SK-N-MC (cell line): ENCODE measurements around the gene ACOX3.

Experiments
- EZH2 ChIP-seq: fragments of 200-600 bp; sonication (generic); IDR thresholded peaks from one replicate; pipeline ENCODE4 v1.6.1; 2017; ENCODE audit warnings: antibody characterized with exemption
- POLR2AphosphoS5 ChIP-seq: IDR thresholded peaks from 2 replicates; pipeline ENCODE4 v1.6.1; 2012; ENCODE audit warnings: mild to moderate bottlenecking, low read depth, low read length, borderline replicate concordance

- TF ChIP-seq EZH2 (no peak), POLR2AphosphoS5 (no peak)
These were observed 63.1 kb downstream of the ACOX3 start for GRCh38 chr4:8377103-8378075.
